K562 (cell line): ENCODE data around the gene PTPRF. TPM values are rescaled to one million over a fixed set of nuclear protein-coding genes. Genes with fewer than 3 reads are reported as not detected.

Experiments used
- ARNT ChIP-seq, 2 experiments: fragments of 450-650 bp; IDR thresholded peaks; 2 replicates each; pipeline ENCODE4 v1.6.1; 2016; ENCODE audit warnings: mild to moderate bottlenecking in 1 of 2
- C11orf30 ChIP-seq: fragments of 450-650 bp; IDR thresholded peaks from 2 replicates; pipeline ENCODE4 v1.6.1; 2016; ENCODE audit warnings: low read depth, mild to moderate bottlenecking
- CCNT2 ChIP-seq: IDR thresholded peaks from 2 replicates; pipeline ENCODE4 v1.6.1; 2011; ENCODE audit warnings: borderline replicate concordance, low read depth, mild to moderate bottlenecking, moderate library complexity, mixed read lengths, low read length; ENCODE audit not compliant: insufficient read length; ENCODE audit errors: extremely low read depth
- CGGBP1 ChIP-seq: fragments of 250-450 bp; sonication (Bioruptor Pico); IDR thresholded peaks from 2 replicates; pipeline ENCODE4 v1.9.0; 2021; ENCODE audit warnings: mild to moderate bottlenecking
- ERF ChIP-seq: fragments of 450-650 bp; formaldehyde crosslinking; IDR thresholded peaks from 2 replicates; pipeline ENCODE4 v1.4.0; 2020; ENCODE audit warnings: mild to moderate bottlenecking, mixed read lengths
- GABPA ChIP-seq: fragments of 200-800 bp; sonication (Bioruptor generic); conservative IDR thresholded peaks from 2 replicates; pipeline ENCODE4 v1.6.1; 2016; ENCODE audit warnings: low read depth, missing genetic modification characterization, missing compliant biosample characterization
- JUNB ChIP-seq: fragments of 450-650 bp; formaldehyde crosslinking; conservative IDR thresholded peaks from 2 replicates; pipeline ENCODE4 v1.4.0; 2020; ENCODE audit warnings: mild to moderate bottlenecking
- MAFG ChIP-seq: fragments of 450-650 bp; conservative IDR thresholded peaks from 2 replicates; pipeline ENCODE4 v1.6.1; 2016; ENCODE audit warnings: missing genetic modification characterization, missing compliant biosample characterization
- MBD2 ChIP-seq: sonication (generic); IDR thresholded peaks from 2 replicates; pipeline ENCODE4 v1.6.1; 2016; ENCODE audit warnings: low read depth, borderline replicate concordance
- MEF2A ChIP-seq: IDR thresholded peaks from 2 replicates; pipeline ENCODE4 v1.6.1; 2011; ENCODE audit warnings: low read depth, mild to moderate bottlenecking, low read length, moderate library complexity; ENCODE audit not compliant: control insufficient read depth
- MYBL2 ChIP-seq, 2 experiments: fragments of 450-650 bp in 1 of 2; sonication (generic) in 1 of 2; formaldehyde crosslinking in 1 of 2; IDR thresholded peaks; 2 replicates each; pipeline versions ENCODE4 v1.6.1 to v1.8.1; 2017 to 2022; ENCODE audit warnings: borderline replicate concordance in 1 of 2, inconsistent platforms in 1 of 2, low read depth in 1 of 2, mild to moderate bottlenecking in 1 of 2, missing genetic modification reagents in 1 of 2, moderate library complexity in 1 of 2
- NFIX ChIP-seq: fragments of 250-450 bp; sonication (Bioruptor Pico); IDR thresholded peaks from 2 replicates; pipeline ENCODE4 v1.4.0; 2020; ENCODE audit warnings: low read depth, mild to moderate bottlenecking, moderate library complexity
- NR2C2 ChIP-seq, 2 experiments: fragments of 200-800 bp in 1 of 2; sonication (Bioruptor generic) in 1 of 2; sonication (generic) in 1 of 2; formaldehyde crosslinking in 1 of 2; IDR thresholded peaks; 2 replicates each; pipeline versions ENCODE4 v1.6.1 to v1.8.0; 2016 to 2022; ENCODE audit warnings: mild to moderate bottlenecking in 1 of 2, missing compliant biosample characterization in 1 of 2, missing genetic modification characterization in 1 of 2, missing genetic modification reagents in 1 of 2
- PRPF4 ChIP-seq: fragments of 200-400 bp; formaldehyde crosslinking; IDR thresholded peaks from one replicate; pipeline ENCODE4 v1.6.1; 2017; ENCODE audit warnings: low read length, low read depth, mild to moderate bottlenecking; ENCODE audit not compliant: insufficient read depth, poor library complexity, severe bottlenecking
- SRSF9 ChIP-seq: fragments of 200-400 bp; formaldehyde crosslinking; IDR thresholded peaks from 2 replicates; pipeline ENCODE4 v1.6.1; 2017; ENCODE audit warnings: low read depth, low read length, borderline replicate concordance
- SUPT5H ChIP-seq: fragments of 450-650 bp; IDR thresholded peaks from 2 replicates; pipeline ENCODE4 v1.6.1; 2016
- XRCC4 ChIP-seq: IDR thresholded peaks from one replicate; pipeline ENCODE4 v1.6.1; 2011; ENCODE audit not compliant: insufficient read depth, insufficient read length; ENCODE audit errors: extremely low read depth
- YBX1 ChIP-seq: fragments of 450-650 bp; IDR thresholded peaks from 2 replicates; pipeline ENCODE4 v1.7.1; 2016; ENCODE audit warnings: mild to moderate bottlenecking
- YY1 ChIP-seq, 3 experiments: IDR thresholded peaks; 2 replicates each; pipeline ENCODE4 v1.6.1; 2011; ENCODE audit warnings: low read length in 2 of 3, mild to moderate bottlenecking in 2 of 3, moderate library complexity in 2 of 3, borderline replicate concordance in 1 of 3, control low read depth in 1 of 3, low read depth in 1 of 3; ENCODE audit not compliant: insufficient read depth in 3 of 3, insufficient replicate concordance in 2 of 3, control insufficient read depth in 1 of 3, insufficient read length in 1 of 3; ENCODE audit errors: extremely low read depth in 1 of 3
- ZBED1 ChIP-seq: IDR thresholded peaks from 2 replicates; pipeline ENCODE4 v1.6.1; 2014
- ZNF143 ChIP-seq: sonication (generic); formaldehyde crosslinking; IDR thresholded peaks from 2 replicates; pipeline ENCODE4 v1.9.0; 2022; ENCODE audit warnings: mild to moderate bottlenecking, missing genetic modification reagents
- ZNF347 ChIP-seq: fragments of 450-650 bp; formaldehyde crosslinking; IDR thresholded peaks from 2 replicates; pipeline ENCODE4 v1.4.0; 2020; ENCODE audit warnings: low read depth, mild to moderate bottlenecking, moderate library complexity
- ZNF384 ChIP-seq: IDR thresholded peaks from 2 replicates; pipeline ENCODE4 v1.6.1; 2012; ENCODE audit warnings: low read depth, low read length, improper control_type of control experiment
- ZNF511 ChIP-seq: sonication (generic); formaldehyde crosslinking; IDR thresholded peaks from 2 replicates; pipeline ENCODE4 v1.8.0; 2022; ENCODE audit warnings: mild to moderate bottlenecking, missing genetic modification reagents
- polyA plus RNA-seq, 8 experiments: library from polyadenylated mRNA; depleted of rRNA in 4 of 8; stranded (reverse) in 5 of 8; unstranded in 3 of 8; fragments of >200 nt; fragmentation: Nextera tagmentation in 2 of 8; fragmentation: Illumina TruSeq in 1 of 8; extraction: Ambion mirVana in 2 of 8; extraction: Trizol in 1 of 8; gene quantifications; 2 replicates each; pipeline versions ENCODE4 v1.2.1 to v1.2.3, GENCODE V29; 2011 to 2014; ENCODE audit warnings: inconsistent platforms in 1 of 8, missing spikeins in 1 of 8
- total RNA-seq, 7 experiments: library from RNA; depleted of rRNA in 6 of 7; stranded (reverse); fragments of >200 nt in 6 of 7; fragmentation: Illumina TruSeq in 2 of 7; extraction: Trizol in 2 of 7; gene quantifications; 2 replicates each; pipeline versions ENCODE4 v1.2.1 to v1.2.3, GENCODE V29; 2011 to 2021; ENCODE audit warnings: low replicate concordance in 1 of 7
- TF ChIP-seq, protein P1 (sequence below): sonication (generic); formaldehyde crosslinking; IDR thresholded peaks from 2 replicates; pipeline ENCODE4 v1.5.0; 2020; ENCODE audit warnings: missing genetic modification reagents

Gene PTPRF
- total and polyA plus RNA-seq, 9 of the 15 experiments (the other 6 are each of a cell fraction or from before 2014, with no cell fraction given): 0.13 to 4.3 (median 1.1) TPM

- no peak for TF ChIP-seq PRPF4
- TF ChIP-seq MBD2: peak; percentile 93
- peak; percentile 99 to 100 for TF ChIP-seq ARNT (IDR thresholded peaks at IDR 0.05)
- TF ChIP-seq NFIX (CRISPR knock-in tag): no peak
- TF ChIP-seq SUPT5H: no peak
- TF ChIP-seq ZBED1: peak; percentile 97
- TF ChIP-seq C11orf30: peak; percentile 52
- TF ChIP-seq ZNF143: no peak
- TF ChIP-seq, protein P1, sequence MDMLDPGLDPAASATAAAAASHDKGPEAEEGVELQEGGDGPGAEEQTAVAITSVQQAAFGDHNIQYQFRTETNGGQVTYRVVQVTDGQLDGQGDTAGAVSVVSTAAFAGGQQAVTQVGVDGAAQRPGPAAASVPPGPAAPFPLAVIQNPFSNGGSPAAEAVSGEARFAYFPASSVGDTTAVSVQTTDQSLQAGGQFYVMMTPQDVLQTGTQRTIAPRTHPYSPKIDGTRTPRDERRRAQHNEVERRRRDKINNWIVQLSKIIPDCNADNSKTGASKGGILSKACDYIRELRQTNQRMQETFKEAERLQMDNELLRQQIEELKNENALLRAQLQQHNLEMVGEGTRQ (CRISPR knock-in tag): no peak
- no peak for TF ChIP-seq NR2C2 (CRISPR knock-in tag; IDR thresholded peaks at IDR 0.05)
- TF ChIP-seq NR2C2 (tag; IDR thresholded peaks at IDR 0.05): peak; percentile 84
- peak in 2 of 3 experiments; percentile 57 to 77 for TF ChIP-seq YY1 (IDR thresholded peaks at IDR 0.05; ENCODE audit: borderline replicate concordance in 1 of 3, control insufficient read depth in 1 of 3, extremely low read depth in 1 of 3, insufficient read depth in 3 of 3, insufficient read length in 1 of 3, insufficient replicate concordance in 2 of 3, low read depth in 1 of 3, low read length in 2 of 3)
- 0 out of 2 replicates have a peak, but pooled peaks have one; percentile 17 for TF ChIP-seq GABPA
- TF ChIP-seq ZNF384: no peak; the same call in 1 of the 2 replicates
- TF ChIP-seq CGGBP1 (CRISPR knock-in tag): no peak
- no peak for TF ChIP-seq SRSF9
- no peak for TF ChIP-seq JUNB
- TF ChIP-seq ZNF347: no peak
- TF ChIP-seq MYBL2 (IDR thresholded peaks at IDR 0.05; ENCODE audit: low read depth): no peak
- TF ChIP-seq MYBL2 (CRISPR knock-in tag; IDR thresholded peaks at IDR 0.05; ENCODE audit: borderline replicate concordance): no peak
- TF ChIP-seq MAFG: peak; percentile 44; the same call in 1 of the 2 replicates
- TF ChIP-seq YBX1: no peak; the same call in 1 of the 2 replicates
- peak; percentile 81 for TF ChIP-seq ERF (CRISPR knock-in tag)
- no peak for TF ChIP-seq XRCC4
- TF ChIP-seq ZNF511 (CRISPR knock-in tag): peak; percentile 93
- TF ChIP-seq MEF2A: peak; percentile 53; the same call in 1 of the 2 replicates
- TF ChIP-seq CCNT2: peak; percentile 97
These were observed 7.8 kb upstream of the PTPRF start (continued) for GRCh38 chr1:43522776-43523480.
